GM12801 (cell line): ENCODE results near the gene PIF1.

ENCODE experiments used
- TF ChIP-seq, protein P1 (sequence below): IDR thresholded peaks from one replicate; pipeline ENCODE4 v1.5.1; 2011; ENCODE audit warnings: control low read depth; ENCODE audit not compliant: insufficient read length; ENCODE audit errors: extremely low read depth

PIF1 gene

DNA sequence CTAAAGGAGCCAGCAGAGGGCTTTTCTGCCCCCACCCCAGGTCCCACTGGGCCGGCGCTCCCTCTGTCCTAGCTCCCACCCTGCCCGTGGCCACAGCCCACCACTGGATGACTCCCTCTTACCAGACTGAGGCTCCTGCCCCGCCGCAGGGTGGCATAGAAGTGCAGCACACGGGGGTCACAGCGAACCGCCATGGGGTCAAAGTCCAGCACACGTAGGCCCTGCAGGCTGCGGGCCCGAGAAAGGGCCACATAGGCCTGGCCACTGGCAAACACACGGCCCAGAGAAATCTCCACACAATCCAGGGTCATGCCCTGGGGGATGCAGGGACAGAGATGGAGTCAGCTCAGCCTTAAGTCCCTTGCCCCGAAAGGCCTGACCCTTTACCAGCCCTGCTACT lies 9.0 kb downstream of the PIF1 start:
- TF ChIP-seq, protein P1, sequence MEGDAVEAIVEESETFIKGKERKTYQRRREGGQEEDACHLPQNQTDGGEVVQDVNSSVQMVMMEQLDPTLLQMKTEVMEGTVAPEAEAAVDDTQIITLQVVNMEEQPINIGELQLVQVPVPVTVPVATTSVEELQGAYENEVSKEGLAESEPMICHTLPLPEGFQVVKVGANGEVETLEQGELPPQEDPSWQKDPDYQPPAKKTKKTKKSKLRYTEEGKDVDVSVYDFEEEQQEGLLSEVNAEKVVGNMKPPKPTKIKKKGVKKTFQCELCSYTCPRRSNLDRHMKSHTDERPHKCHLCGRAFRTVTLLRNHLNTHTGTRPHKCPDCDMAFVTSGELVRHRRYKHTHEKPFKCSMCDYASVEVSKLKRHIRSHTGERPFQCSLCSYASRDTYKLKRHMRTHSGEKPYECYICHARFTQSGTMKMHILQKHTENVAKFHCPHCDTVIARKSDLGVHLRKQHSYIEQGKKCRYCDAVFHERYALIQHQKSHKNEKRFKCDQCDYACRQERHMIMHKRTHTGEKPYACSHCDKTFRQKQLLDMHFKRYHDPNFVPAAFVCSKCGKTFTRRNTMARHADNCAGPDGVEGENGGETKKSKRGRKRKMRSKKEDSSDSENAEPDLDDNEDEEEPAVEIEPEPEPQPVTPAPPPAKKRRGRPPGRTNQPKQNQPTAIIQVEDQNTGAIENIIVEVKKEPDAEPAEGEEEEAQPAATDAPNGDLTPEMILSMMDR: no peak

DNA sequence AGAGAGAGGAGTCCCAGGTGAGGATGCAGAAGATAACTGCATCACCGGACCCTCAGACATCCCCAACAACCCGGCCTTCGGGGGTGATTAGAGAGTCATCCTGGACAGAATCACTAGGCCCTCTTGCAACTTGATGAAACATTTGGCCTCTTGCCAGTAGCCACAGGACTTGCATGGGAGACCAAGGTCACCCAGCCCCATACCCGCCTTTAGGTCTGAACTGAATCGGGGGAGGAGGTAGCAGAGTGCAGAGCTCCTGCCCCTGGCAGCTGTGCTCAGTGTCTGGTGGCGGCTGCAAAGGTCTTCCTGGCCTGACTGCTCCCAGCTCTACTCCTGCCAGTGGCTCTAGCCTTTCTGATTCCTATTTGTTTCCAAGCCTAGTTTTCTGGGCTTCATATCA lies 12.4 kb downstream of the PIF1 start:
- TF ChIP-seq, protein P1: no peak

GRCh38 chr15:64810497-64811326 lies 14.7 kb downstream of the PIF1 start:
- TF ChIP-seq, protein P1: no peak

DNA sequence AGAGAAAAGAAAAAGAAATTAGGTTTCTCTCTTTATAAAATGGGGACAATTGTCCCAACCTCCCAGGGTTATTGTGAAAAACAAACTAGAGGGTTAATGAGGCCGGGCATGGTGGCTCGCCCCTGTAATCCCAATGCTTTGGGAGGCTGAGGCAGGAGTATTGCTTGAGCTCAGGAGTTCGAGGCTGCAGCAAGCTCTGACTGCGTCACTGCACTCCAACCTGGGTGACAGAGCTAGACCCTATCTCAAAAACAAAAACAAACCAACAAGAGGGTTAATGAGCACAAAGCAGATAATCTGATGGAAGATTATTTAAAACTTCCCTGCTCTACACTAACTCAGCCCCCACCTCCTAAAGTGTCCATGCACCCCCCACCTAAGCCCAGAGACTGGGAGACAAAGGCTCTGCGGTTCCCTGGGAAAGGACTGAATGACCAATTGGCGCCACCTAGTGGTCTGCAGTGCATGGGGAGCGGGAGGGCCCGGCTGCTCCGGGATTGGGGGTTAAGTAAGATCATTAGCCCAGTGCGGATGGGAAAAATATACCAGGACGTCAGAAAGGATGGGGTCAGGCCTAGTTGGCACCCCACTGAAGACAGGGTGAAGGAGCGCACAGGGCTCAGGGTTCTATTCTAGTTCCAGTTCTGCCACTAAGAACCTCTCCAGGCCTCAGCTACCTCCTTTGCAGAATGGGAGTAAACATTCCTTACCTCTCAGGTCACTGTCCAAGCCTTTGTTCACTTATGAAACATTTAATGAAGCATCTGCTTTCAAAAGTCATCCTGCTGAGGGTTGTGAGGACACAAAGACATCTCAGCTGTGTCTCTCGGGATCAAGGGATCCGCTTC lies 15.6 kb downstream of the PIF1 start:
- TF ChIP-seq, protein P1: no peak

DNA sequence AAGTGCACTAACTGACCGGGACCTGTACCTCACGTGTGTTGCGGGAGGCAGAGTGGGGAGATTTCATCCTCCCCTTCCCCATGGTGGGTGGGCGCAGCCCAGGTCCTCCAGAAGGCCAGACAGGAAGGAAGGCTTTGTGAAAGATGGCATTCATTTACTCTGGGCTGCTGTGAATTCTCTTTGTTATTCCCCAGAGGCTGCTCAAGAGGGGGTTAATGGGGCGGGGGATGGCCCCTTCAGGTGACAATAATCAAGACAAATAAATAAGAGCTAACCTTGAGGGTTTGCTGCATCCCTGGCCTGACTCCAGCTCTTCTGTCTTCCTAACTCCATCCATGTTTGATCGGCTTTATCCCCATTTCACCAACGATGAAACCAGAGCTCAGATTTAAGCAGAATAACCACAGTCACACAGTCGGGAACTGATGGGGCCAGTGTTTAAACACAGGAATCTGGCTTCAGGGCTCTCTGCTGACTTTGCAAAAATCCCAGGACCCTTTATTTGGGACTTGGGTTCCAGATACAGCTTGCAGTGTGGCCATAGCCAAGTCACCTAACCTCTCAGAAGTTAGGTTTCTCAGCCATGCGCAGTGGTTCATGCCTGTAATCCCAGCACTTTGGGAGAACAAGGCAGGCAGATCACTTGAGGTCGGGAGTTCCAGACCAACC lies 16.5 kb downstream of the PIF1 start:
- TF ChIP-seq, protein P1: no peak

DNA sequence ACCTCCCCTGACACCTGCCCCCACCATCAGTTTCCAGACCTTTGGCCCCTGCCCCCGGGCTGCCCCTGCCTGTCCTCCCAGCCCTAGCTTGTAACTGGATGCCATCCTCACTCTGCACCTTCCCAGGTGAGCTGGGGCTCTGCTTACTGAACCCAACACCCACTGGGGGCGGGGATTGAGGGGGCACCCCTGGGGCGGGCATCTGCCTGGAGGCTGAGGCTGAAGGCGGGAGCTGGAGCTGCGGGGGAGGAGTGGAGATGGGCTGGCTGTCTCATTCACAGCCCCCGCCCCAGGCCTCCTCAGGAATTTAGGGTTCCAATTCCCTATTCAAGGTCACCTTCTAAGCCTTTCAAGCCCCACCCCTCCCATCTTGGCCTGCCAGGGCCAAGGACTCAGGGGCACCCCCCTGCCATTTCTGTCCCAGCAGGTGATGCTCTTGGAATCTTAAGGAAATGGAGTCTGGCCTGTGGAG lies 17.7 kb downstream of the PIF1 start:
- TF ChIP-seq, protein P1: no peak
